Left ventricle myocardium inferior (tissue), 1 donor: ENCODE results near the gene PLEKHG4B. TPM values are rescaled to one million over a fixed set of nuclear protein-coding genes. Genes with fewer than 3 reads are reported as not detected.

Source experiments
- DNase-seq: peaks from one replicate; pipeline ENCODE4 v3.0.0-alpha.2; 2020
- H3K27ac ChIP-seq: fragments of 200-600 bp; replicated peaks from 2 replicates; pipeline ENCODE4 v1.8.0; 2021
- H3K27me3 ChIP-seq: fragments of 200-600 bp; 2 replicates; pipeline ENCODE4 v1.8.0; 2021; ENCODE audit warnings: low read depth
- H3K36me3 ChIP-seq: fragments of 200-600 bp; 2 replicates; pipeline ENCODE4 v1.8.0; 2021
- H3K4me1 ChIP-seq: fragments of 200-600 bp; 2 replicates; pipeline ENCODE4 v1.8.0; 2021
- H3K4me3 ChIP-seq: fragments of 200-600 bp; 2 replicates; pipeline ENCODE4 v1.8.0; 2021; ENCODE audit warnings: mild to moderate bottlenecking, moderate library complexity
- H3K9me3 ChIP-seq: fragments of 200-600 bp; replicated peaks from 2 replicates; pipeline ENCODE4 v1.8.0; 2021
- intact Hi-C: fragments of 100-400 bp; cut with micrococcal nuclease; formaldehyde crosslinking; loops from one replicate; pipeline ENCODE4 v1.11.0; 2022
- total RNA-seq: library from RNA; stranded (reverse); fragmentation: NEBNext Ultra II Directional; extraction: Animal tissue kit (Norgen Biotek cat#: 25700); gene quantifications from one replicate; pipeline ENCODE4 v1.2.1, GENCODE V29; 2021
- TF ChIP-seq, protein P1 (sequence below): fragments of 200-600 bp; IDR thresholded peaks from 2 replicates; pipeline ENCODE4 v1.8.0; 2021; ENCODE audit warnings: antibody characterized with exemption, mild to moderate bottlenecking, borderline replicate concordance
- donor health status: DM: no; HTN: yes; CAD: no; lungs with severe emphysema.

The PLEKHG4B gene
- total RNA-seq, 1 donor from 2014 or later = not detected

DNA sequence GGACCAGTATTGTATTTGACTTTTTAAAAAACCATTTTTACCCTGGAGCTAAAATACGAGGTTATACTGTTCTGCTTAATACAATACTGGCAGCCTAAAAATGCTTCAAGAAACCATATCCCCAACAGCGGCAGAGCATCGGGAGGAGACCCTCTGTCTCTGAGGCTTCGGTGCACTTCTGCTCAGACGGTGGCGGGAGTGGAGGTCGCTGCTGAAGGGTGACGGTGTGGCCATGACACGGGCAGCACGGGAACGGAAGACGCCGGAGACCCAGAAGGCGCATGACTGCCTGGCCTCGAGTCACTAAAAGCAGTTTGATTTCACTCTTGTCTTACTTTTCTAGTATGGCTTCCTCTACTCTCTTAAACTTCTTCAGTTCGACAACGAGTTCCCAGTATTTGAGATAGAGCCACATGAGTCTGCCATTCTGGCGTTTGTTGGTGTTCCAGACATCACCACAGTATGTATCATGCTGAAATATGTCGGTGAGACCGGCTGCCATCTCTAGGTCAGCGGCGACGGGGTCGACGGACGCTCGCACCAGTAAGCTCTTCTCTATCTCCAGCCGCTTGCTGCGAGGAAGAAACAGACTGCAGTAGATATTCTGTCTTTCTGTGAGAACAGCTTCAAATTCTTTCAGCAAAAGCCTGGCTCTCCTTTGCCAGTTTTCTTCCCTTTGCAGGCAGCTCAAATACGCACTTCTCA lies 113.2 kb downstream of the PLEKHG4B start:
- TF ChIP-seq, protein P1, sequence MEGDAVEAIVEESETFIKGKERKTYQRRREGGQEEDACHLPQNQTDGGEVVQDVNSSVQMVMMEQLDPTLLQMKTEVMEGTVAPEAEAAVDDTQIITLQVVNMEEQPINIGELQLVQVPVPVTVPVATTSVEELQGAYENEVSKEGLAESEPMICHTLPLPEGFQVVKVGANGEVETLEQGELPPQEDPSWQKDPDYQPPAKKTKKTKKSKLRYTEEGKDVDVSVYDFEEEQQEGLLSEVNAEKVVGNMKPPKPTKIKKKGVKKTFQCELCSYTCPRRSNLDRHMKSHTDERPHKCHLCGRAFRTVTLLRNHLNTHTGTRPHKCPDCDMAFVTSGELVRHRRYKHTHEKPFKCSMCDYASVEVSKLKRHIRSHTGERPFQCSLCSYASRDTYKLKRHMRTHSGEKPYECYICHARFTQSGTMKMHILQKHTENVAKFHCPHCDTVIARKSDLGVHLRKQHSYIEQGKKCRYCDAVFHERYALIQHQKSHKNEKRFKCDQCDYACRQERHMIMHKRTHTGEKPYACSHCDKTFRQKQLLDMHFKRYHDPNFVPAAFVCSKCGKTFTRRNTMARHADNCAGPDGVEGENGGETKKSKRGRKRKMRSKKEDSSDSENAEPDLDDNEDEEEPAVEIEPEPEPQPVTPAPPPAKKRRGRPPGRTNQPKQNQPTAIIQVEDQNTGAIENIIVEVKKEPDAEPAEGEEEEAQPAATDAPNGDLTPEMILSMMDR = no peak
- peaks cover 49% of the 10 kb centered on the region for H3K4me1 ChIP-seq
- intact Hi-C loops = no loop called here
- H3K9me3 ChIP-seq = no peaks in the 10 kb centered on the region
- peak overlapping the region; percentile 72 for H3K27ac ChIP-seq
- H3K27me3 ChIP-seq = no peaks in the 10 kb centered on the region
- H3K36me3 ChIP-seq = peaks cover 26% of the 10 kb centered on the region
- no peak for DNase-seq
- no peak overlapping the region for H3K4me3 ChIP-seq

DNA sequence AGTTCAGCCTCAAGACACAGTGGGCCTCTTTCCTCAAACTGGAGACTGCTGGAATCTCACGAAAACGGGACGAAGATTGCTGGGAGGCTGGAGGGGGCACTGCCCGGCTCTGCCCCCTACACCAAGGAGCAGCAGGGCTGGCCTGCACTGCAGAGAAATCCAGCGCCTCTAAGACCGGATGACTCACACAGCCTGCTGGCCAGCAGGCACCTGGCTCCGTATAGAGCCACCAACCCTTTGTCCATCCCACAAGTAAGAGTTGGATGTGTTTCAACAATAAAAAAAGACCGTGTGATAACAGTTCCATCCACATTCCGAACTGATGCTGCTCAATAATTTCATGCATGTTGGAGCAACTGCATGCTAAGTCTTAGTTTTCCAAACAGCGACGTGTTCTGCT lies 114.4 kb downstream of the PLEKHG4B start:
- Histone ChIP-seq H3K36me3 (peaks cover 26% of the 10 kb centered on the region), H3K9me3 (no peaks in the 10 kb centered on the region), H3K4me1 (peaks cover 38% of the 10 kb centered on the region), H3K4me3 (peak overlapping the region; percentile 16), H3K27ac (peak overlapping the region; percentile 72), H3K27me3 (no peaks in the 10 kb centered on the region)
- no peak for DNase-seq
- intact Hi-C loops = no loop called here
- TF ChIP-seq, protein P1 = no peak

DNA sequence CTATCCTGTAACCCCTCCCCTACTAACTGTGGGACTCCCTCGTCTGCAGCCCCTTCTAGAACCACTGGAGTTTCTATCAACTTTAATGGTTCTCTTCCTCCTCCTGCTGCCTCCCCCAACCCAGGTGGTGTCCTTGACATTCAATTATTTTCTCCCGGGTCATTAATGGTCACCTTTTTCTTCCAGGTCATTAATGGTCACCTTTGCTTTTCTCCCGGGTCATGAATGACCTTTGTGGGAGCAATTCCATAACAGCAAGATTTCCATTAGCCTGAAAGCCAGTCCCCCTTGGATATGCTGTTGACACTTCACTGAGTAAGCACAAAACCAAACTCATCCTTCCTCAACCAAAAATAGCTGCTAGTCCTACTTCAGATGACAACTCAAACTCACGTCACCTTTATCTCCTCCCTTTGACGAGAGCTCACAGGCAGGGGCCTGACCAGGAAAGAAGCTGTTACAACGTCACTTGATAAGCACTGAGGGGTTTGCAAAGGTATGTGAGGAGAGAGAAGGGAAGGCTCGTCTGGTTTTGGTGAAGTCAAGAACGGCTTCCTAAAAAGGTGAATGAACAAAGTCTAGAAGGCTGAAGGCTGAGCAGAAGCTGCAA lies 115.1 kb downstream of the PLEKHG4B start:
- Histone ChIP-seq H3K27me3 (no peaks in the 10 kb centered on the region), H3K9me3 (no peaks in the 10 kb centered on the region), H3K27ac (peak overlapping the region; percentile 72), H3K4me3 (no peak overlapping the region), H3K4me1 (peaks cover 37% of the 10 kb centered on the region), H3K36me3 (peaks cover 26% of the 10 kb centered on the region)
- DNase-seq = no peak
- TF ChIP-seq, protein P1 = no peak
- intact Hi-C loops = no loop called here

DNA sequence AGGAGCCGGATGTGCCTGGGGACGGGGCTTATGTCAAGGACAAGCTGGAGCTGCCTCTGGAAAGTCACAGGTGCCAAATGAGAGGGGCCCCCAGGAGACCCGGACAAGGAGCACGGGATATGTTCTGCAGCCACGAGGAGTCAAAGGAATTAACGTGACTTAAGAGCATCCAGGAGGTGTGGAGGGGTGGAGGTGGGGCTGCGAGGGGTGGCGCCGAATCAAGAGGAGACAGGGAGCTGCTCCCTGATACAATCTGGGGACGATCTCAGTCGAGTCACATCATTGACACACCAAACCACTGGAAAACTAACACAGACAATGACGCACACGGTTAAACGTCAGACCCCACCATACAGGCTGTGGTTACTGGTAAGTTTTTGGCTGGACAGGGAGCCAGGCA lies 115.6 kb downstream of the PLEKHG4B start:
- peak overlapping the region; percentile 72 for H3K27ac ChIP-seq
- no peak overlapping the region for H3K4me3 ChIP-seq
- peaks cover 26% of the 10 kb centered on the region for H3K36me3 ChIP-seq
- peaks cover 37% of the 10 kb centered on the region for H3K4me1 ChIP-seq
- DNase-seq = no peak
- intact Hi-C loops = no loop called here
- TF ChIP-seq, protein P1 = no peak
- no peaks in the 10 kb centered on the region for H3K27me3 ChIP-seq
- no peaks in the 10 kb centered on the region for H3K9me3 ChIP-seq

DNA sequence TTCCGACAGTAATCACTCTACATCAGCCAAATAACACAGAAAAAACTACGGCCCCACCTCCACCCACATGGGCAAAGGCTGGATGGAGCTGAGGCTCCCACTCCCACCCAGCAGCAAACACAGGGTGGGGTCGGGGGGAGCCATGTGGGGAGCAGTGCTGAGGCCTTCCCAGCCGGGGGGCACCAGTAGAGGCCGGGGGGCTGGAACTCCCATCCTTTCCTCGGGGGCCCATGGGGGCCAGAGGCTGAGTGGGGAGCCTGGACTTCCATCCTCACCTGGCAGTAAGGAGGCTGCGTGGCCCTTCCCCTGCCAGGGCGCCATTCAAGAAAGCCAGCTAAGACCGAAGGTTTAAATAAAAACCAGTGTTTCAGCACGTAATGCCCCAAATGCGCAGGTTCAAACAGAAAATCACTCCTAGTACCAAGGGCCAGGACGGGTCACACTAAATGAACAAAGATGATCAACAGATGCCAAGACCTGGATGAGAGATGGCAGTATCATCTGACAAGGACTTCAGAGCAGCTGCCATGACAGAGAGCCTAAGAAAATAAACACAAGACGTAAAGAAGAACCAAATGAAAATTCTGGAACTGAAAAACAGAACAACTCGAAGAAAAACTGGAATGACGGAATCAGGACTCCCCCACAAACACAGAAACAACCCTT lies 116.6 kb downstream of the PLEKHG4B start:
- intact Hi-C loops = no loop called here
- Histone ChIP-seq H3K9me3 (no peaks in the 10 kb centered on the region), H3K4me3 (no peak overlapping the region), H3K27ac (peak overlapping the region; percentile 72), H3K27me3 (no peaks in the 10 kb centered on the region), H3K36me3 (peaks cover 24% of the 10 kb centered on the region), H3K4me1 (peaks cover 37% of the 10 kb centered on the region)
- no peak for DNase-seq
- TF ChIP-seq, protein P1 = no peak
